HCT116 (cell line): ENCODE data around the gene SERPINI2.

Experiments used
- CTCF ChIP-seq, 3 experiments: fragments of 200-600 bp in 1 of 3; sonication (generic) in 1 of 3; IDR thresholded peaks in 2 of 3; conservative IDR thresholded peaks in 1 of 3; 2 replicates each; pipeline ENCODE4 v1.5.1; 2012 to 2017; ENCODE audit warnings: low read depth in 2 of 3, low read length in 2 of 3, antibody characterized with exemption in 1 of 3, borderline replicate concordance in 1 of 3, control low read depth in 1 of 3, mild to moderate bottlenecking in 1 of 3, mixed read lengths in 1 of 3, mixed run types in 1 of 3, moderate library complexity in 1 of 3; ENCODE audit not compliant: insufficient read depth in 1 of 3
- EZH2 ChIP-seq: fragments of 200-600 bp; sonication (generic); IDR thresholded peaks from 2 replicates; pipeline ENCODE4 v1.6.1; 2017; ENCODE audit warnings: antibody characterized with exemption, mixed run types
- MAX ChIP-seq: IDR thresholded peaks from 2 replicates; pipeline ENCODE4 v1.6.1; 2012
- POLR2A ChIP-seq: IDR thresholded peaks from 2 replicates; pipeline ENCODE4 v1.7.0; 2011; ENCODE audit warnings: borderline replicate concordance; ENCODE audit not compliant: insufficient read depth, insufficient read length; ENCODE audit errors: extremely low read depth
- POLR2AphosphoS5 ChIP-seq: IDR thresholded peaks from 2 replicates; pipeline ENCODE4 v1.6.1; 2011; ENCODE audit warnings: mild to moderate bottlenecking, low read depth, low read length, moderate library complexity
- SP1 ChIP-seq: IDR thresholded peaks from 2 replicates; pipeline ENCODE4 v1.6.1; 2012; ENCODE audit warnings: low read depth
- SRF ChIP-seq: IDR thresholded peaks from 2 replicates; pipeline ENCODE4 v1.6.1; 2012; ENCODE audit warnings: low read depth
- ZFX ChIP-seq: fragments of 450-650 bp; IDR thresholded peaks from 2 replicates; pipeline ENCODE4 v1.6.1; 2017

- TF ChIP-seq CTCF (IDR thresholded peaks at IDR 0.05 in 2 of 3, conservative IDR thresholded peaks at IDR 0.05 in 1 of 3; ENCODE audit: borderline replicate concordance in 1 of 3, insufficient read depth in 1 of 3, low read depth in 2 of 3, low read length in 2 of 3), result no peak
- no peak for TF ChIP-seq POLR2AphosphoS5
- no peak for TF ChIP-seq EZH2
- TF ChIP-seq ZFX, result no peak
- TF ChIP-seq POLR2A, result no peak
- TF ChIP-seq MAX, result no peak
- no peak for TF ChIP-seq SRF
- no peak for TF ChIP-seq SP1
Observed at GRCh38 chr3:167397826-167398225, 76.0 kb downstream of the SERPINI2 start.
